Occipital lobe (tissue), 2 donors: ENCODE results near the gene PPY. TPM values are rescaled to one million over a fixed set of nuclear protein-coding genes. Genes with fewer than 3 reads are reported as not detected.
"Not testable (repeated sequence)": the region's sequence is repeated elsewhere in the genome, so short reads cannot be mapped to it uniquely, and the experiment has no call there.

Source experiments
- DNase-seq: peaks from one replicate; lab custom pipeline; 2025; lab: John Stamatoyannopoulos, UW
- total RNA-seq: library from RNA; depleted of rRNA; stranded (reverse); fragments of >200 nt; gene quantifications from one replicate; pipeline ENCODE4 v1.2.3, GENCODE V29; 2014

The PPY gene
- total RNA-seq, 1 donor from 2014 or later = not detected

DNA sequence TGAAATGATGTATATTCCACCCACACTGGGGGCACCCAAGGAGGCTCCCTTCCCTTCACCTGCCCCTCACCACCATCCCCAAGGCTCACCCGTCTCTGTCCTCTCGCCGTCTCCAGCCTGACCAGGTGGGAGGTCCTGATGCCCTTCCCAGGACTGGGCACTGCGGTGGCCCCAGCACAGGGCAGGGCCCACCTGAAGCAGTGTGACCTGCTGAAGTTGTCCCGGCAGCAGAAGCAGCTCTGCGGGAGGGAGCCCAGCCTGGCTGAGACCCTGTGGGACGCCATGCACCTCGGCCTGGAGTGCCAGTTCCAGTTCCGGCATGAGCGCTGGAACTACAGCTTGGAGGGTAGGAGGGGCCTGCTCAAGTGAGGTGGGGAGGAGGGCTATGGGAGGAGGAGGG is 9.9 kb downstream of the PPY start:
- DNase-seq = no peak

DNA sequence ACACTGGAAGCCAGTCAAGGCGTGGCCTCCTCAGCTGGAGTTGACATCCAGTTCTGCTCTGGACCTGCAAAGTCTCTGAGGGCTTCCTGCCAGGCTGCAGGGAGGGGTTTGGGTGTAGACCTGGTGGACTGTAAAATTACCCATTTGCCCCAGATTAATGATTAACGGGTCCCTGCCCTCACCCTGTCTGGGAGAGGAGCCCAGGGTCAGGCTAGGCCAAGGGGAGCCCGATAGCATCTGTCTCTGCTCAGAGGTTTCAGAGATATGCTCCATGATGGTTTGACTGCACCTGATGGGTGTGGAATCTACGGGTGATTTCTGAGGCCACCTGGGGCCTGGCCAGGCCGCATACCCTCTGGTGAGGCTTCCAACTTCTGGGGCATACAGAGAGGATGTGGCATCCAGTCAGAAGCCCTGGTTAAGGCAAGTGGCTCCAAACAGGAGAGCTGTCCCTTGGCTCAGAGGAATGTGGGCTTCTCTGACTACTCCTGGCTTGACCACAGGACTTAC is 11.2 kb downstream of the PPY start:
- no peak for DNase-seq

DNA sequence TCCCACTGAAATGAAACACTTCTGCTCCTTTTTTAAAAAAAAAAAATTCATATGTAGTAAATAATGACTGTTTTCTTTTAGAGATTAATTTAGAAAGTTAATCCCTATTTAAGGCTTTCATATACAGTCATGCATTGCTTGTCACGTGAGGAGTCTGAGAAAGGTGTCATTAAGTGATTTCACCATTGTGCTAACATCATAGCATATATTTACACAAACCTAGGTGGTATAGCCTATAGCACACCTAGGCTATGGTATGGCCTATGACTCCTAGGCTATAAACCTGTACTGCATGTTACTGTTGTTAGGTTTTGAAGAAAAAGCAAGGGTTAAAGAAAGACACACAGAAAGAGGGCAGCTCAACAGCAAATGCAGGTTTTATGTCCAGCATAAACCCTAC is 13.7 kb downstream of the PPY start:
- no peak for DNase-seq

DNA sequence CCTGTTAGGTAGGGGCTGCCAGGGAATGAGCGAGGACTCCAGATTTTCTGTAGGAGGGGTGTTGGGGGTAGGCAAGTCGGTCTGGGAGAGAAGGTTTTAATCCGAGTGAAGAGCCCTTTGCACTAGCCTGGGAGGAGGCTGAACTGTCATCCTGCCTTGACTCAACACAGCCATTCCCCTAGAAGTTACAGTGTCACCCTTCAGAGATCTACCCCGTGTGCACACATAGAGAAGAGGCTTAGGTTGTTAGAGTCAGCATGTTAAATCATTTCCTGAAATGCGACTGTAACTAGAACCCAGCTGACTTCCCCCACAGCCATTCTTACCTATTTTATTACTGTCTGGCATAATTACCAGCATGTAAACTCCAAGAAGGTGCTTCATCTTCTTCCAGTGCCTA is 14.3 kb downstream of the PPY start:
- not testable (repeated sequence) for DNase-seq

DNA sequence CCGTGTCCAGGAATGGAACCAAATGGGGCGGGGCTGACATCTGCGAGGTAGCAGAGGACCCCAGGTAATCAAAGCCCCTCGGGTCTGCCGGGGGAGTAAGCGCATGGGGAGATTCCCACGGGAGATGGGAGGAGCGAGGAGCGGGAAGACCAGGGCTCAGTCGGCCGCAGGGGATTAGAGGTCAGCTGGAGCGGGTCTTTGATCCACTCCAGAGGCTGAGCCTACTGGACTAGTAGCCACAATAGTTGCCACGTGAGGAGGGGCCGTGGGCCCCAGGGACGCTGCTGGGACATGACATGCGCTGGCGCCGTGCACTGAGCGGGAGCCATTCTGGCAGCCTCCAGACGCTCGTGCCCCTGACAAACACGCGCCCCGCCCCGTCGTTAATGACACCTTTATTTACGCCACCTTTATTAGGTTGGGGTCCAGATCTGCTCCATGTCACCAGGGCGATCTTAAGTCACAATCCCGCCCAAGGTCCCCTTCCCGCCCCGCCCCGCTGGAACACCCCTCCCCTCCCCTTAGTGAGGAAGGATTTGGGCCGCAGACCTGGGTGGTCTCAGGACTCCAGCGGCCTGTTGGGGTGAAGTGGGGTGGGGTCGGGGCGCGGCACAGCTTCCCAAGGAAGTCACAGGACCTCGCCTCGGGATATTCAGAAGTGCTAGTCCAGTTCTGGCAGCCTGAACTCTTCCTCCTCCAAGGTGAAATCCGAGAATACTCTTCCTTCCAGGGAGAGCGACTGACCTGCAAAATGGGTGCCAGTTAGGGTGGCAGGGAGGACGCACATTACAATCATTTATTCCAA is 15.0 kb downstream of the PPY start:
- DNase-seq = no peak

DNA sequence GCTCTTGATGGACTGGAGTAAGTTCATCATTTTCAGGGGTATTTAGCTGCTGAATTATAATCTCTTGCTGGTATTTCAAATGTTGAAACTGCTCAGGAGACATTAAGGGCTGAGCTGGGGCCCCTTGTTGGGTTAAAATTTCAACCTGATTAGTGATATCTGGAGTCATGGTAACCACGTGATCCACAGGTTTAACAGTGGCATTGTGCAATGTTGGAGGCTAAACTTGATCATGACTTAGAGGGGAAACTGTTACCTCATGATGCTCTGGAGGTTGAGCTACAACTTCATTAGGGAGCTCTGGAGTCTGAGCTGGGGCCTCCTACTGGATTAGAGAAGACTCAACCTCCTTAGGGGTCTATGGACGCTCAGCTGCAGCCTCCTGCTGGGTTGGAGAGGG is 17.7 kb downstream of the PPY start:
- no peak for DNase-seq

DNA sequence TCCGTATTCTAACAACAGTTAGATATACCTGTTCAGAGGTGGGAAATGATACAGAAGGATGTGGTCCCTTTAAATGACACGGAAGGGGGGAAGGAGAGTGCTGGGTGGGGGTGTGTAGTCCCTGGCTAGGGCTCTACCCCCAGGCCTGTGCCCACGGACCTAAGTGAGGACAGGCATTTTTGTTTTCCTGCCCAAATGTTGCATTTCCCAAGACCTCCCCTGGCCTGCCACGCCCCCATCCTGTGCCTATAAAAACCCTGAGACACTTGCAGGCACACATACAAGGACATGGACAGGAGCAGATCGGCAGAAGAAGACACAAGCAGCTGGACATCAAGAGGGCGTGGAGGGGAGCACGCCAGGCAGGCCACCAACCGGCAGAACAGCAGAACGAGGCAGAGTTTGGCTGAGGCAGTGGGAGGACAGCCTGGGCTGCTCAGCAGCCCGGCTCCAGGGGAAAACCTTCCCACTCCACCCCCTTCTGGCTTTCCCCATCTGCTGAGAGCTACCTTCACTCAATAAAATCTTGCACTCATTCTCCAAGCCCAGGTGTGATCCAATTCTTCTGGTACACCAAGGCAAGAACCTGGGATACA is 21.7 kb downstream of the PPY start:
- DNase-seq = no peak

DNA sequence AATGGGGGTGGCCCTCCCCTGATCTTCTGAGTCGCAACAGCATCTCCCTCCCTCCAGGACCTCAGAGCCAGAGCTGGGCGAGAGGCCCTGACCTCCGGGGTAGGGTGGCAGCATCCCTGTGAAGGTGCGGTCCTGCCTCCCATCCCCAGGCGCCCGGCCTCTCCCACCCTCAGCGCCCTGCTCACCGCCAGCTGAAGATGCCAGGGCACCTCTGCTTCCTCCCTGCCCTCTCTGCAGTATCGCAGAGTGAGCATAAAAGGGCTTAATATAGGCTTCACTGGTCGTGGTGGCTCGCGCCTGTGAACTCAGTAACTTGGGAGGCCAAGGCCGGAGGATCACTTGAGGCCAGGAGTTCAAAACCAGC is 24.3 kb downstream of the PPY start:
- no peak for DNase-seq

DNA sequence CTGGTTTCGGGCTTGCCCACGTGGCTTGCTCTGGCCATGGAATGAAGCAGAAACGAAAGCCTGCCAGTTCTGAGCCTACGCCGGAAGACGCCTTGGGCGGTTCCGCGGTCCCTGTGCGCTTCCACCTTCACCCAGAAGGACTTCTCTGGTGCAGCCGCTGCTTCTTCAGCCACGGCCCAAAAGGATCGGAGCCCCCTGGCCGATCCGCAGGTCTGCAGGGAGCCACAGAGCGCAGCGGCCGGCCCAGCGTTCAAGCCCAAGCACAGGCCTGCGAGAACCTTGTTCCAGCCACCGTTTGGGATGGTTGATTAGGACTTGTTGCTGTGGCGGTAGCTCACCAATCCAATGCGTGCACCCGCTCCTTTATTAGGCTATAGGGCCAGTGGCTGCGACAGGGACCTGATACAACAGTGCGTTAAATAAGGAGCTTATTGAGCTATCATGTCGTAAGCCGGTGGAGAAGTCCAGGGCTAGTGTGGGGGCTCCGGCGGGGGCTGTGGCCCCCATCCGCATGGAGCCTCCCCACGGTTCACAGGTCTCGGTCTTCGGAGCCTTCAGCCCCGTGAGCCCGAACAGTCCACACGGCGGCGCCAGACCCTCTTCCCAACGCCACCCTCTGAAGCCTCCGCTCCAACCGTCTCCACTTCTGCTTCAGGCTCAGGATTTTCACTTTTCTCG is 24.8 kb downstream of the PPY start:
- no peak for DNase-seq

DNA sequence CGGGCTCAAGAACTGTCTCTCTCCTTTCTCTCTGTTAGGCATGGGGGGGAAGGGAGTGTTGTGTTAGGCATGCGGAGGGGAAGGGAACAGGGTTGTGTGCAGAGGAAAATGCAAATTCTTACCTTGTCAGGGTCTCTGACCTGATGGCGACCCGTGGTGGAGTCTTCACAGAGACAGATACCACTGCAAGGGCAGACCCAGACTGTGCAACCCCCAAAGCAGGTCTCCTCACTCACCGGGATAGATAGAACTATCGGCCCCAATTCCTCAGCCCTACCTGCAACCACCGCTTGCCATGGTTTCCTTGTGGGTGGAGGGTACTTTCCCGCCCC is 25.3 kb downstream of the PPY start:
- no peak for DNase-seq

DNA sequence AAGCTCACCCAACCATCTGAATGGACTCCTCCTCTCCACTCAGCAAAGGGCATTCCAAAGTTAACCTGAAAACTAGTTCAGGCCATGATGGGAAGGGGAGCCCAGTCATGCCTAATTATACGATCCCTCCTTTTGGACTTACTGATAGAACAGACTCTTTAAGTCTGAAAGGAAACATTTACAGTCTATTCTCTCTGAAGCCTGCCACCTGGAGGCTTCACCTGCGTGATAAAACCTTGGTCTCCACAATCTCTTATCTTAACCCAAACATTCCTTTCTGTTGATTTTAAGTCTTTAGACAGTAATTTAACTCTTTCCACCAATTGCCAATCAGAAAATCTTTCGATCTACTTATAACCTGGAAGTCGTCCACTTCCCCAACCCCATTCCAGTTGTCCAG is 25.9 kb downstream of the PPY start:
- no peak for DNase-seq

DNA sequence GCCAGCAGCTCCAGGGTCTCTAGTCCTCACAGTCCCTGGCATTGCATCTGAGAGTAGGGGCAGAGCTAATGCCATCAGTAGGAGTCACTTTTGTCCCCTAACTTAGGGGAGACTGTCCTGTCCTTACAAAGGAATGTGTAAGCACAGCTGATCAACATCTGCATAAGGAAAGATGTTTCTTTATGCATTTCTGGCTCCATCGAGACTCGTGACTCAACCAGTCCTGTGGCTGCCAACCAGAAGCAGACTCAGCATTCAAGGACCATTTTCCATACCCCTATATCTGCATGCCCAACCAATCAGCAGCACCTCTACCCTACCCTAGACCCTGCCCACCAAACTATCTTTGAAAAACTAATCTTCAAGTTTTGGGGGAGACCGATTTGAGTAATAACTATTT is 26.7 kb downstream of the PPY start:
- no peak for DNase-seq

DNA sequence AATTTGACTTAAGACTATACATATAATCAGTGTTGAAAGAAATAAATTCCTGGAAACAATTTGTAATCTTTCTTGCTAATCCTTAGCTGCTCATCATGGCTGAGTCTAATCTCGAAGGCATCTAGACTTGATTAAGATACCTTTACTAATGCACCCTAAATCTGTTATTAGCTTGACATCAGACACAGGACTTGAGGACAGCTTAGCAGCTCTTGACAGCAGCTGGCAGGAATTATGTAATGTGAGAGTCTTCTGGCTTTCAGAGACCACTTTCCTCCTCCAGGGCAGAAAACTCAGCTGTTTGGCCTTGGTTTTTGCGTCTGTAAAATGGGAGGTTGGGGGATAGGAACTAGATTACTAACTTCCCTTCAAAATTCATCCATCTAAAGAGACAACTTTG is 27.8 kb downstream of the PPY start:
- DNase-seq = no peak

DNA sequence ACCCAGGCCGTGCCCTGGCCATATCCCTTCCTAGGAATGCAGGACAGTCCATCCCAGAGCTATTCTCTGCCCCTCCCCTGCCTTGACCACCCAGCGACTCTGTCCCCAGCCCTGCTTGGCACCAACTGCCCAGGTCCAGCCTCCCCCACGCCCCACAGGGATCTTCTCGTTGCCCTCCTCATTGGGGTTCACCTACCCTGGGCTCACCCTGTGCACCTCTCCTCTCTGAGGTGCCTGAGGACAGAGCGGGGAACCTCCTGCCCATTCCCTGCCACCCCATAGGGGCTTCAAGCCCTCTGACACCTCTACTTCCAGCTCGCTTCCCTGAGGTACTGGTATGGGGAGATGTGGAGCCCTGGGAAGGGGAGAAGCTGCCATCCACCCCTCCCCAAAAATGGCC is 28.7 kb downstream of the PPY start:
- no peak for DNase-seq

DNA sequence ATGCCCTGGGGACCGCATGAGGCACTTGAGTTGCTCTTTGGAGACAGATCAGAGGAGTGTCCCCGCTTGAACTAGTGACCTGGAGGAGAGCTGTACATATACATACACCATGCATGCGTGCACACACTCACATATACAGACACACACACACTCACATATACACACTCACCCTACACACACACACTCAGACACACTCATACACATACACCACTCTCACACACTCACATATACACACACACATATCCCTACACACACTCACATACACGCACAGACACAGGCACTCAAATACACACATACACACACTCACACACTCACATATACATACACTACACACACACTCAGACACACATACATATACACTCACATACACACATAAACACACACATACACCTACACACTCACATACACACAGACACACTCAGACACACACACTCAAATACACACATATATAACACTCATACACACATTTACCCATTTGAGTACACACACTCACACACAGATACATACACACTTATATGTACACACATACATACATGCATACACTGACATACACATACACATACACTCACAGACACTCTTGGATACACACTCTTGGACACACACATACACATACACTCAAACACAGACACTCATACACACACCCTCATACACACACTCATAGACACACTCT is 29.5 kb downstream of the PPY start:
- DNase-seq = no peak

DNA sequence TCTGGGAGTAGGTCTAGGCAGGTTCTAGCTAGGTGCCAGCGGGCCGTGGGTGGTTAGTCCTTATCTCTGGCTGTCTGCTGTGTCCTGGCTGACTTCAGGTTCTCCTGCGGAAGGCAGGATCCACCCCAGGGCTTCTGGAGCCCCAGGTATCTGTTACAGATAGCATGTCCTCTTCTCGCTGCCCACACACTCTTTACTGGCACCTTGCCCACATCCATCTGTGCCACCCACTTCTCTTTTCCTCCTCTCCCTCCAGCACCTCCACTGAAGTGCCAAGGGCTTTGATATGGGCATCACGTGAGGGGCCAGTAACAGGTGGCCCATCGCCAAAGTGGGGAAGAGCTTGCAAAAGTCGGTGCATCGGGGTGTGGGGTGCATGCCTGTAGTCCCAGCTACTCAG is 30.4 kb downstream of the PPY start:
- DNase-seq = no peak

DNA sequence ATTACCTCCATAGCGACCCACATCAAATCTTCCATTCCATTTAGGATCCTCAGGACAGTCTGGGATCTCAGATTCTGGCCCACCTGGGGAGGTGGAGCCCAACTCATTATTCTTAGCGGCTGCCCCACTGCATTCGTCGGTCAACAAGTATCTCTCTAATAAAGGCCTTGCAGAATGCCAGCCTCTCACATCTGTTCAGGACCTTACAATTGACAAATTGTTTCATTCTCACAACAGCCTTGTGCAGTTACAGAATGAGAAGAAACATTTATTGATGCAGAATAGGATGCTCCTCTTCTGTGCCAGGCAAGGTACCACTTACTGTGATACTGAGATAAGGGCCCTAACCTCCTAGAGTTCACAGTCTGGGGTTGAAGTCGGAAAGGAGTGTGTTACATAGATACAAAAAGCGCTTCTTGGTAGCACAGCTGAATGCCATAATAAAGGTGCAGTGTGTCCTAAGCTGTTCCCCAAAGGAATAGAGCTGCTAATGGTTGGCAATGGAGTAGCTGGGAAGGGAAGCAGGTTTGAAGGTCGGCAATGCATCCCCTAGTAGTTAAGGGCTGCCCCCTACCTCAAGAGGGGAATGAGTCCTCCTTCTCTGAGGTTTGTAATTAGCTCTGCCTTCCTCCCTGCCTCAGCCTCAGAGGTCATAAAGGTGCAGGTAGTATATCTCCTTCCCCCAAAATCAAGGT is 32.6 kb downstream of the PPY start:
- no peak for DNase-seq

DNA sequence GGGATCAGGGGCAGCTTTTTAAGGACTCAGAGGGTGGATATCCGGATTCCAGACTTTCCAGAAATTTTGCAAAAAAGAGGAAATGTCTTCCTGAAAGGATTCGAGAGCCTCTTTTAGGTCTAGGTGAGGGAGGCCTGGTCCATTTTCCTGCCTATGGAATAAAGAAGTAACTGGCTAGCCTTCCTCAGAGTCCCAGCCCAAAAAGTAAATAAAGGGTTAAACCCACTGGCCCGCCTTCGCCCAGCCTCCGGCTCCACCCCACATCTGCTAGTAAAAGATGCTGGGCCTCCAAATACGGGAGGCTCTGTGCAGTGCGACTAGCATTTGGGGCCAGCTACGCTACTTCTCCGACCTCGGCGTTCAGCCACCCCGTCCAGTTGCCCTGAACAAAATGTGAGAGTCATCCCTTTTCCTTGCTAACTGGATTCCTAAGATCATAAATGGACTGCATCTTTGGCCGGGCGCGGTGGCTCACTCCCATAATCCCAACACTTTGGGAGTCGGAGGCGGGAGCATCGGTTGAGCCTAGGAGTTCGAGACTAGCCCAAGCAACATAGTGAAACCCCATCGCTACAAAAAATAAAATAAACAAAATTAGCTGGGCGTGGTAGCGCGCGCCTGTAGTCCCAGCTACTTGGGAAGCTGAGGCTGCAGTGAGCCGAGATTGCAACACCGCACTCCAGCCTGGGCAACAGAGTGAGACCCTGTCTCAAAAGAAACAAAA is 34.1 kb downstream of the PPY start:
- DNase-seq = peak; percentile 85

DNA sequence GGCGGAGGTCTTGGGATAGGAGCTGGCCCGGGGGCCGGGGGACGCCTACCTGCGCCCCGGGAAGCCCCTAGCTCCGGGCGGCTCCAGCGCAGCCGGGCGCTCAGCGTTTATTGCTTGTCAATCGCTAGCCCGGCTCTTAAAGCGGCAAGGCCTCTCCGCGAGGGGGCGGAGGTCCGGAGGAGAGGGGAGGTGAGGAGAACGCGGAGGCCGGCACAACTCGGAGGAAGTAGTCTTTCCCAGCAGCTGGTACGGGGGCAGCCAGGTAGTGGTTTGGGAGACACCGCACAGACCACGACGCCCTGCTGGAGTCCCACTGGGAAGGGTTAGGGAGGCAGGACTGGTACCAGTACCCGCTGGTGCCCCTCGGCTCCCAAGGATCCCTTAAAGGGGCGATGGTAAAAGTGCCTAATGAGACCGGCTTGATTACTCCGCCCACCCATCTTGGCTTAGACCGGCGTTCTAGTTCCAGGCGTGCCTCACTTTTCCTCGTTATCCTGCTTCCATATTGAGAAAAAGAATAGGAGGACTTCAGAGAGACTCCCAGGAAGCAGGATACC is 34.8 kb downstream of the PPY start, which contains the start of gene MPP2:
Gene MPP2, minus strand, starts transcription at position 112 of the 557 bp plus-strand sequence. CDS start 3,076 bp downstream, outside the sequence.
- DNase-seq = peak; percentile 80

DNA sequence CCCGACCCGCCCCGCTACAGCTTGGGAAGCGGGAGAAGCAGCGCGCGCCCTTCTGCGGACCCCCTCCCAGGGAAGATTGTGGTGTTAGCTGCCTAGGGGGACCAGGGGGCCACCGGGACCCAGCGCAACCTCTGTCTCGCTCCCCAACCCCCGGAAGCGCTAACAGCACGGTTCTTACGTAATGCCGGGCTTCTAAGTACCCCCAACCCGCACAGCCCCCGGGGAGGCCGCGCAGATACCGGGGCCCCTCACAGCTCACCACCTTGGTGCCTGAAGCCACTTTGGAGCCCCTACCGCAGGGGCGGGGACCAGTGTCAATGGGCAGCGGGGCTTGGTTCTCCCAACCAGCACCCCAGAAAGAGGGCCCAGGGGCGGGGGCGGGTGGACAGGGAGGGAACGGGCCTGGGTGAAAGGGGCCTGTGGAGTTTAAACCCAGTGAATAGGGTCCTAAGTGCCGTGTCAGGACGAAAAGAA is 35.3 kb downstream of the PPY start:
- DNase-seq = no peak
